HepG2 (cell line): Measurements from ENCODE around the gene CLDN5. TPM values are rescaled to one million over a fixed set of nuclear protein-coding genes. Genes with fewer than 3 reads are reported as not detected.

Experiments used
- AKNA ChIP-seq: sonication (generic); formaldehyde crosslinking; IDR thresholded peaks from 2 replicates; pipeline ENCODE4 v1.4.0; 2020; ENCODE audit warnings: missing genetic modification reagents, borderline replicate concordance
- DPF2 ChIP-seq: sonication (generic); formaldehyde crosslinking; IDR thresholded peaks from 2 replicates; pipeline ENCODE4 v1.4.0; 2020; ENCODE audit warnings: mild to moderate bottlenecking, low read depth, missing genetic modification reagents, borderline replicate concordance
- EHMT2 ChIP-seq: fragments of 200-600 bp; sonication (generic); IDR thresholded peaks from 2 replicates; pipeline ENCODE4 v1.7.0; 2017; ENCODE audit warnings: antibody characterized with exemption, low read depth, low read length, borderline replicate concordance
- FOXA1 ChIP-seq, 2 experiments: fragments of 450-650 bp in 1 of 2; sonication (generic) in 1 of 2; formaldehyde crosslinking in 1 of 2; IDR thresholded peaks; 2 replicates each; pipeline versions ENCODE4 v1.4.0 to v1.6.1; 2016 to 2020; ENCODE audit warnings: missing genetic modification reagents in 1 of 2
- HCFC1 ChIP-seq: fragments of 150-350 bp; IDR thresholded peaks from 2 replicates; pipeline ENCODE4 v1.6.1; 2014; ENCODE audit warnings: low read depth, low read length
- HDAC2 ChIP-seq: sonication (generic); formaldehyde crosslinking; IDR thresholded peaks from 2 replicates; pipeline ENCODE4 v1.4.0; 2020; ENCODE audit warnings: missing genetic modification reagents
- HDAC6 ChIP-seq: fragments of 200-600 bp; sonication (generic); IDR thresholded peaks from 2 replicates; pipeline ENCODE4 v1.7.0; 2017; ENCODE audit warnings: mild to moderate bottlenecking, antibody characterized with exemption, low read length, low read depth
- HNRNPH1 ChIP-seq: fragments of 200-400 bp; formaldehyde crosslinking; optimal IDR thresholded peaks from 2 replicates; pipeline ENCODE3; 2017; ENCODE audit warnings: mild to moderate bottlenecking, low read depth, low read length
- HOXD1 ChIP-seq: sonication (generic); formaldehyde crosslinking; IDR thresholded peaks from 2 replicates; pipeline ENCODE4 v1.5.0; 2020; ENCODE audit warnings: missing genetic modification reagents
- MAFK ChIP-seq, 2 experiments: IDR thresholded peaks in 1 of 2; conservative IDR thresholded peaks in 1 of 2; 2 replicates each; pipeline ENCODE4 v1.6.1; 2011; ENCODE audit warnings: improper control_type of control experiment in 2 of 2, low read length in 2 of 2
- MED1 ChIP-seq: sonication (generic); formaldehyde crosslinking; IDR thresholded peaks from 2 replicates; pipeline ENCODE4 v1.4.0; 2020; ENCODE audit warnings: missing genetic modification reagents
- SALL2 ChIP-seq: sonication (generic); formaldehyde crosslinking; IDR thresholded peaks from 2 replicates; pipeline ENCODE4 v1.8.1; 2023; ENCODE audit warnings: mild to moderate bottlenecking, missing genetic modification reagents, inconsistent platforms
- SMARCE1 ChIP-seq: fragments of 450-650 bp; IDR thresholded peaks from 2 replicates; pipeline ENCODE4 v1.6.1; 2017; ENCODE audit warnings: borderline replicate concordance
- UBTF ChIP-seq: sonication (generic); formaldehyde crosslinking; IDR thresholded peaks from 2 replicates; pipeline ENCODE4 v1.4.0; 2020; ENCODE audit warnings: mild to moderate bottlenecking, missing genetic modification reagents
- ZBTB25 ChIP-seq: IDR thresholded peaks from 2 replicates; pipeline ENCODE4 v1.6.1; 2018; ENCODE audit warnings: missing genetic modification reagents
- ZGPAT ChIP-seq: IDR thresholded peaks from 2 replicates; pipeline ENCODE4 v1.6.1; 2016; ENCODE audit warnings: mild to moderate bottlenecking
- ZNF160 ChIP-seq: sonication (generic); formaldehyde crosslinking; IDR thresholded peaks from 2 replicates; pipeline ENCODE4 v1.8.0; 2022; ENCODE audit warnings: mild to moderate bottlenecking, inconsistent platforms, missing genetic modification reagents
- ZNF446 ChIP-seq: sonication (generic); formaldehyde crosslinking; IDR thresholded peaks from 2 replicates; pipeline ENCODE4 v1.5.0; 2020; ENCODE audit warnings: mild to moderate bottlenecking, missing genetic modification reagents
- ZNF614 ChIP-seq: IDR thresholded peaks from 2 replicates; pipeline ENCODE4 v1.6.1; 2018; ENCODE audit warnings: missing biosample characterization, missing genetic modification reagents, inconsistent platforms, borderline replicate concordance
- ZNF75D ChIP-seq: sonication (generic); formaldehyde crosslinking; IDR thresholded peaks from 2 replicates; pipeline ENCODE4 v1.8.1; 2023; ENCODE audit warnings: missing genetic modification reagents, mild to moderate bottlenecking, borderline replicate concordance
- polyA plus RNA-seq, 8 experiments: library from polyadenylated mRNA; depleted of rRNA in 3 of 8; stranded (reverse) in 7 of 8; unstranded in 1 of 8; fragments of >200 nt; fragmentation: Illumina TruSeq in 4 of 8; extraction: Trizol in 4 of 8; gene quantifications; 2 replicates each; pipeline versions ENCODE4 v1.2.1 to v1.2.3, GENCODE V29; 2011 to 2016; ENCODE audit warnings: low read depth in 4 of 8, missing spikeins in 1 of 8, mixed read lengths in 1 of 8; ENCODE audit not compliant: insufficient read depth in 1 of 8
- total RNA-seq, 5 experiments: library from RNA; depleted of rRNA; stranded (reverse); fragments of >200 nt; fragmentation: Illumina TruSeq; extraction: Trizol; gene quantifications; 2 replicates each; pipeline ENCODE4 v1.2.3, GENCODE V29; 2016; ENCODE audit warnings: low read depth in 1 of 5

CLDN5 gene
- total and polyA plus RNA-seq, 2 of the 13 experiments (the other 11 are each of a cell fraction or from before 2014, with no cell fraction given) = not detected

- TF ChIP-seq ZBTB25 (CRISPR knock-in tag) (0 out of 2 replicates have a peak, but pooled peaks have one; percentile 21), HDAC6 (no peak), ZGPAT (CRISPR knock-in tag) (peak; percentile 54; the same call in 1 of the 2 replicates), SMARCE1 (no peak), ZNF75D (CRISPR knock-in tag) (no peak), MED1 (CRISPR knock-in tag) (no peak), AKNA (no peak), HDAC2 (no peak), ZNF614 (CRISPR knock-in tag) (0 out of 2 replicates have a peak, but pooled peaks have one; percentile 5), HOXD1 (CRISPR knock-in tag) (no peak; the same call in 1 of the 2 replicates), ZNF446 (CRISPR knock-in tag) (no peak), HNRNPH1 (no peak), HCFC1 (no peak), ZNF160 (CRISPR knock-in tag) (no peak), MAFK (conservative IDR thresholded peaks at IDR 0.05 in 1 of 2, IDR thresholded peaks at IDR 0.05 in 1 of 2; ENCODE audit: low read length in 2 of 2) (no peak), FOXA1 (IDR thresholded peaks at IDR 0.05) (no peak), FOXA1 (CRISPR knock-in tag; IDR thresholded peaks at IDR 0.05) (no peak), EHMT2 (no peak), UBTF (peak; percentile 70; the same call in 1 of the 2 replicates), DPF2 (CRISPR knock-in tag) (no peak), SALL2 (CRISPR knock-in tag) (no peak)
These were observed 45.3 kb downstream of the CLDN5 start, which contains the start of gene UFD1 (continued) for GRCh38 chr22:19478901-19479354.
